Measurements from ENCODE around the gene GPR37.

The GPR37 gene, protein sequence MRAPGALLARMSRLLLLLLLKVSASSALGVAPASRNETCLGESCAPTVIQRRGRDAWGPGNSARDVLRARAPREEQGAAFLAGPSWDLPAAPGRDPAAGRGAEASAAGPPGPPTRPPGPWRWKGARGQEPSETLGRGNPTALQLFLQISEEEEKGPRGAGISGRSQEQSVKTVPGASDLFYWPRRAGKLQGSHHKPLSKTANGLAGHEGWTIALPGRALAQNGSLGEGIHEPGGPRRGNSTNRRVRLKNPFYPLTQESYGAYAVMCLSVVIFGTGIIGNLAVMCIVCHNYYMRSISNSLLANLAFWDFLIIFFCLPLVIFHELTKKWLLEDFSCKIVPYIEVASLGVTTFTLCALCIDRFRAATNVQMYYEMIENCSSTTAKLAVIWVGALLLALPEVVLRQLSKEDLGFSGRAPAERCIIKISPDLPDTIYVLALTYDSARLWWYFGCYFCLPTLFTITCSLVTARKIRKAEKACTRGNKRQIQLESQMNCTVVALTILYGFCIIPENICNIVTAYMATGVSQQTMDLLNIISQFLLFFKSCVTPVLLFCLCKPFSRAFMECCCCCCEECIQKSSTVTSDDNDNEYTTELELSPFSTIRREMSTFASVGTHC

DNA sequence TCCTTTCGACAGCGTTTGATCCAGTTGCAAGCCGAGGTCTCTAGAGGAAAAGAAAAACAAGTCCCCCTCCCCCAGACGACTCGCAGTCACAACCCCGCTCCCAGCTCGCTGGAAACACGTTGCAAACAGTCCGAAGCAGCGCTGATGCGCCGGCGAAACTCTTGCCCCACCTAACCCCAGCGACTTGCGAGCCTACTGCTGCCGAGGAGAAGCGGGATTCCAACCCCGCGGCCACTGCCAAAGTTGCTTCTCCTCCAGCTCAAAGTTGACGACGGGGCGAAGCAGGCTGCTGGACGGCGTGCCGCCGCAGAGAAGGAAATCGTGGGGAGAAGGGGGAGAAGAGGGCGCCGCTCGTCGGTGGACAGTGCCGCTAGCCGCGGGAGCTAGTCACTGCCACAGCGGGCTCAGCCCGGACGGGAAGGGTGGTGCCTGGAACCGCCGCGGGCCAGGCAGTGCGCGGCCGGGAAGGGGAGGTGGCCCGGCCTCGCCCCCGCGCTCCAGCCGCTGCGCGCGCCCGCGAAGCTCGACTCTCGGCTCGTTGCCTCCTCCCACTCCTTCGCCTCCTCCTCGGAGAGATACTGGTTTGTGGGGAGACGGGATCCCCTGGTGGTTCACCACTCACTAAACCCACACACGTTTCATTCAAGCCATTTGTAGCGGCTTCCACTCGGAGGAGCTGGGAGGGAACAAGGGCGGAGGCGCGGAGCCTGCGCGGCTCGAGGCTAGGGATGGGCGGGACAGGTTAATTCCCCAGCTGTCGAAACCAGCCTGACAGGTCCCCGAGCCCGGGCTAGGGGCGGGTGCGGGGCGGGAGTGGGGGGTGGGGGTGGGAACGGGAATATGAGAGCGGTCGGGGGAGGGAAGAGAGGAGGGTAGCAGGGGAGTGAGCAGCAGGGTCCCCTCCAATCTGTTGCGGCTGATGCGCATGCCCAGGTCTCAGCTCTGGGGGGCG lies at the start of gene GPR37:
GPR37 (minus strand) TSS at position 392 of the 952 bp plus-strand sequence. CDS start 816 bp downstream, outside the sequence.
- DNase-seq = no peak

DNA sequence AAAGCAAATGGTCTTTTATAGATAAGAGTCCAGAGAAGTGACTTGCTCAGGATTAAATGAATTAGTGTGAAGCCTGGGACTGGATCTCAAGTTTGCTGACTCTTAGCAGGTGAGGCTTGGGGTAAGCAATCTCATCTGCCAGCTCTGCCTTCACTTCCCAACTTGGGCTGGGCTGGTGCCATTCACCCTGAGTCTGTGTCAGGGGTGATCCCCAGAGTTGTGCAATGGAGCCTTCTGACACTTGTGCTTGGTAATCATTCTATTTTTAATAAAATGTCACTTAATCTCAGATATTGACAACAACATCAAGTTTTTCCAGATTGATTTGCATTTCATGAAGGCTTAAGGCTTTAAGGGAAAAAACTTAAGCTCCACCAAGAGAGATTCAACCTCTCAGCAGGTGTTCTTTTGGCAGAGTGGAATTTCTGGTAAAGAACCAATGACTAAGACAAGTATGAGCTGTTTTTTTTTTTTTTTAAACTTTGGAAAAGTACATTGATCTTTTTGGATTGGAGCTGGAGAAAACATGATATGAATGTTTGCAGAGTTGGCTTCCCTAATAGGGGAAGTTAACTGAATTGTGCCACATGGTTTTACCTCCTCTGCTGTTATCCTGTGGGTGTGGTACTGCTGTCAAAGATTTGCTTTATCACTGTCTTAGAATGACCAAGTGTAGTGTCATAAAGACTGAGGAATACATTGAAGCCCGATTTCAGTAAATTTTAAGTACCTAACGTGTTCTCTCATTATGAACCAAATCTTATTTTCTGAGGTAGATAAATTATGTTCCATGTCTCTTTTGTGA lies 48.6 kb upstream of the GPR37 start:
- no peak for DNase-seq

DNA sequence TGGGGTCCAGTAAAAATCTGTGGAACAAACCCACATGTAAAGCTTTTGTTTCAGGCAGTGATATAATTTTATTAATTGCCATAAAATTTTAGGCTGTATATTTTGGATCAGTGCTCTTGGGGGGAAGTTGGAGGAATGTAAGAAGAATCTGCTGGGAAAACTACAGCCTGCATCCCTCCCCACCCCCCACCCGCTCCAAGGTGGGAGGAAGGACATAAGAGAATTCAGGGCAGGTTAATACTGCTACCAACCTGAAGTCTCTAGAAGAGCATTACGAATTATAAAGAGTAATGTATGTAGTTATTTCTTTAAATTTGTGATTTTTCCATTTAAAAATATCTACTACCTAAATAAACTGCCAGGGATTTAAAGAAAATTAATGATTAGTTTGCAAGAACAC lies 47.2 kb upstream of the GPR37 start:
- DNase-seq = no peak

DNA sequence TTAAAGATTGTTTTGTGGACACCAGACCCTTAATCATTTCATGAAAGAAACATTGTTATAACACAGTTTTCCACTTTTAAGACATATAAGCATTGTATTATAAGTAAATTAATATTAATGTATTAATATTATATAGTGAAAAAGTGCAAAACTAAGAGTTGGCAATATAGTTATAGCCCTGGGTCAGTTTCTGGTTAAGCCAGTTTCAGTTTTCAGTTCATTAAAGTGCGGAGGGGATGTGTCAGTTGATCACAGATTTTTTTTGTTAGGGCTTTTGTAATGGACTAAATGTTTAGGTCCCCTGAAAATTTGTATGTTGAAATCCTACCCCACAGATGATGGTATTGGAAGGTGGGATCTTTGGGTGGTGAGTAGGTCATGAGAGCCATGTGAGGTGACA lies 45.7 kb upstream of the GPR37 start:
- DNase-seq = no peak

DNA sequence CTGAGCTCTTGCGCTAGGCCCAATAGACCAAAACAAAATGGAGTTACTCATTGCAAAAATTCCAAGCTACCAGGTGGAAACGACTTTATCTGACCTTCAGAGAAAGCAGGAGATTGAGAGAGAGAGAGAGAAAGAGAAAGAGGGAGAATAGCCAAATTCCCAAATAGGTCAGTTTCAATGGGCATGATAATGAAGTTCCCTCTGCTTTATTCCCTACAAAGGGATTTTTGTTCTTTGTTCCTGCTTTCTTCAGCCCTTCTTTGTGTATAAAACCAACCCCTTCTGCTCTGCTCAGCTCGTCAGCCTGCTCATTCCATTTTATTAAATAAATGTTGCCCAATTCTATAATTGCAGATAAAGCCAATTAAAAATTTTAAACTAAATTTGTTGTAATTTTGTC lies 45.0 kb upstream of the GPR37 start:
- DNase-seq = no peak

DNA sequence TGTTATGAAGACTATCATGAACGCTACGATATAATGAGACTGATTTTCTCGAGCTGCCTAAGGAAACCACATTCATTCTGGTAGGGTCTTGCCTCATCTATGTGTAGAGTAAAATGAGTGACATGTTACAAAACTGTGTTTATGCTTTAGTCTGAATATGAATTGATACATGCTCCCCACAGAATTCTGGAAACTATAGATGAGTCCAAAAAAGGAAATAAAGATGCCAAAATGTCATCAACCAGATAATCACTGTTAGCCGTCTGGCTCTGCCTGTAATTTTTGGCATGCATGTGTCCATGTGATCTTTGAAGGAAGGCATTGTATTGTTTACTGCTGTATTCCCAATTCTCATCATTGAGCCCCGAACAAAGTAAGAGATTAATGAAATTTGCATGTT lies 42.6 kb upstream of the GPR37 start:
- no peak for DNase-seq

DNA sequence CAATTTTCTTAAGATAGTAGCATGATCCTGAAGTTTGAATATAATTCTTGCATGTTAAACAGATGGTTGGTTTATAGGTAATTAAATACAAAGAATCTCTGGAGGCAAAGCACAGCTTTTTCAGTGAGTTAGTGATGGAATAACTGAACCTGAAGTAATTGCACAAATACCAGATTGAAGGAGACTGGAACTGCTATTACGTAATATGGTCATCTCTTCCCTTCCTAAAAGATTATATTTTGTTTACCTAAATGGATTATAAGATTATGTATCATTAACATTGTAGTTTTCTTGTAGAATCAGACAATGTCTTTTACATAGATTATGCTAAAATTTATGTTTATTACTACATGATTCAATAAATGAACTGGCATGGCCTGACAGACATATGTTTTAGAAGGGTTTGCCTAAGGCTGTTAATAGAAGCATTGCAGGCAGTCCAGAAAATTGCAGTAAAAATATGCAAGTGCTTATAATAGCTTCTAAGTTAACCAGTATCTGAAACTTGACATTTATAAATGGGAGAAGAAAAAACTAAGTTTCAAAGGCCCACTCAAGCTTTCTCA lies 35.8 kb upstream of the GPR37 start:
- DNase-seq = no peak

DNA sequence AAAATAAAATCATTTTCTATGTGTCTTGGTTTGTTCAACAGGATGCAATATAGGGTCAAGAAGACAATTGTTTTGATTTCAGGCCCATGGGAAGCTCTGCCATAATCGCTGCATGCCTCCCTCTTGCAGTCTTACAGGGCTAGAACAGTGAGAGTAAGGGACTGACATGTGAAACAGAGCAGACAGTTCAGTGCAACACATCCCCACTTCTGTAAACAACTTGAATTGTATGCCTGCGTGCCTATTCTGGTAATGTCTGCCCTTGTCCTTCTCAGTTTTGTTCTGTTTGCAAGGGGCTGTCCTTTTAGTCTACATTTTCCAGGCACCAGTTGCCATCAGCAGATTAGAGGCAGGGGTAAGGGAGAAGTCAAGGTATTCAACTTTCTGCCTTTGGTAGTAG lies 34.8 kb upstream of the GPR37 start:
- DNase-seq = no peak

DNA sequence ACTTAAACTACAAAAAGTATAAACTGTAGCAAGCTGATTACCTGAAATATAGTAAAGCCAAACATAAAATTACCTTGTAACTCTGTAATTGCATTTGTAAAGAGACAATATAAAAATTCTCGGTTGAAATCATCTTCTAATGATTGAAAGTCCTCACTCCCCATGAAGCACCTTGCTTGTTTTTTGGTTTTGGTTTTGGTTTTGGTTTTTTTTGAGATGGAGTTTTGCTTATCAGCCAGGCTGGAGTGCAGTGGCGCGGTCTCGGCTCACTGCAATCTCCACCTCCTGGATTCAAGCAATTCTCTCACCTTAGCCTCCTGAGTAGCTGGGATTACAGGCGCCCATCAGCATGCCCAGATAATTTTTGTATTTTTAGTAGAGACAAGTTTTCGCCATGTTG lies 33.9 kb upstream of the GPR37 start:
- no peak for DNase-seq

DNA sequence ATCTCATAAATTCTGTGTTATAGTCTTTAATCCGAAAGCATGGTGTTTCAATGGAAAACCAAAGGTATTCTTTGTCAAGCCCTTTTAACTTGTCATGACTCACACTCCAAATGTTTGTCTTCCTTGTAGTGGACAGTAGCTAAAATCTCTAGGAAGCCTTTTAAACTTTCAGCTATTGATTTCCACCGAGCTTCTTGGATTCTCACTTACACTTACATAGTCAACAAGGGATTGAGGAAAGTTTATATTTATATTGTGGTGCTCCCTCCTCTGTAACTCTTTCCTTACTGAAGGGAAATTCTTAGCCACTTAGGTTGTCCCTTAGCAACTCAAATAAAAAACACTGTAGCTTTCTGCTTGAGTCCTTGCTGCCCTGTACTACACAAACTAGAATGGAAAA lies 31.2 kb upstream of the GPR37 start:
- DNase-seq = no peak

DNA sequence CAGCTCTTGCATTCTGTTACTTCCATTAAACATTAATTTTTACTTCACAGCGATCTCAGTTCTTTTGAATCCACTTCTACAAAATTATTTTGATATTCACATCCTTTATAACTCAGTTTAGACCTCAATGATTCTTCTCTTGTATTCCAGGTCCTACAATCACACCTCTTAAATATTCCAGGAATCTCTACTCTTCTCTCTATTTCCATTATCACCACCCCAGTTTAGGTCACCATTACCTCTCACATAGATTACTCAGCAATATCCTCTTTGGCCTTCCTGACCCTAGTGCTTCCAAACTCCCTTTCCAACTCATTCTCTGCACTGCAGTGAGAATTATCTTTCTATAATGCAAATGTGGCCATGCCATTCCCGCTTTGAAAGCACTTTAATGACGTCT lies 27.1 kb upstream of the GPR37 start:
- no peak for DNase-seq

DNA sequence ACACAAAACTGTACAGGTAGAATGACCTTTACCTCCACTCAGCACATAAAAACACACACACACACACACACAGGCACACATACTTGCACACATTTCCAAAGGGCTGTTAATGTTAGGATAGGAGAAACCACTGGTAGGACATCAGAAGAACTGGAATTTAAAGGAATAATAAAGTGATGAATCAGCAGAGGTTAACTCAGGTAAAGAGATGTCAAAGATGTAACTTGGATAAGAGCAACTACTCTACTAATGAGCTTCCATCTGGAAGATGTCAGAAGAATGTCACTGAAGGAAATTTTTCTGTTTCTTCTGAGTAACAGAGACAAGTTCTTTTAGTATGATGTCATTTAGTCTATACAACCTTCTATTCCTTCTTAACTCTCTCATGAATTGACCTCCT lies 26.4 kb upstream of the GPR37 start:
- DNase-seq = no peak

DNA sequence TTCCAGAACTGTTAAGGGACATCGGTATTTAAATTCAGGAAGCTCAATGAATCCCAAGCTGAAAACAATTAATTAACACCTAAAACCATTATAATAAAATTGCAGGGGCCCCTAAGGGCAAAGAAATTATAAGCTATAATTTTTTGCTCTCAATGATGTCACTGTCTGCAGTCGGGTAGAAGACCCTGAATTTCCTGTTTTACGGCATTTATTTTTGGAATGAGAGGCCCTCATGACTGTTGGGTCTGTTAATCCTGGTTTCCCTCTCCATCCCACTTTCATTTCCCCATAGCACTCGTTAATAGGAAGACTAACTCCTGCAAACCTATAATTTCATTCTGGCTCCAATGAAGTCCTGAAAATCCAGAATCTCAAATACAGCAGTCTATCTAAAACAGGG lies 25.8 kb upstream of the GPR37 start:
- no peak for DNase-seq

DNA sequence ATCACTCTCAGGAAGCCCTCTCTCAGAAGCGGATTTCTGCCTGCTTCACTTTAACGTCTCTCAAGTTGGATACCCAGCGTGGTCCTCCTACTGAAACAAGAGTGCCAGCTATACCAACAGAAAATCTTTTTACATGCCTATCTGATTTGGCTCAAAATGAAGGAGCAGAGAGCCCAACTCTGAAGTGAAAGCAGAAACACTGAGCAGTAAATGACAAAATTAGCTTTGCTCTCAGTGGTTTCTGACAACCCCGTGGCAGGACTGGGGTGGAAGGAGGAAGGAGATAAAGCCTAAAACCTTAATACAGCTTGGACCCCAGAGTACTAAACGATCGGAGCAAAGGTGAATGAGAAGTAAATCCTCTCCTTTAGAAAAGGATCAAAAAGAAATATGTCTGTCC lies 25.1 kb upstream of the GPR37 start:
- DNase-seq = no peak

DNA sequence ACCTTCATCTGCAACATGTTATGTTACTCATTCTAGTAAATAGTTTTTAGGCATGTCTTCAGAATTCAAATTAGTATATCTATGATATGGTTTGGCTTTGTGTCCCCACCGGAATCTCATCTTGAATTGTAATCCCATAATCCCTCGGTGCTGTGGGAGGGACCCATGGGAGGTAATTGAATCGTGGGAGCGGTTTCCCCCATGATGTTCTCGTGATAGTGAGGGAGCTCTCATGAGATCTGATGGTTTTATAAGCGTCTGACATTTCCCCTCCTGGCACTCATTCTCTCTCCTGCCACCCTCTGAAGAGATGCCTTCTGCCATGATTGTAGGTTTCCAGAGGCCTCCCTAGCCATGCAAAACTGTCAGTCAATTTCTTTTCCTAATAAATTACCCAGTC lies 20.4 kb upstream of the GPR37 start:
- DNase-seq = no peak

DNA sequence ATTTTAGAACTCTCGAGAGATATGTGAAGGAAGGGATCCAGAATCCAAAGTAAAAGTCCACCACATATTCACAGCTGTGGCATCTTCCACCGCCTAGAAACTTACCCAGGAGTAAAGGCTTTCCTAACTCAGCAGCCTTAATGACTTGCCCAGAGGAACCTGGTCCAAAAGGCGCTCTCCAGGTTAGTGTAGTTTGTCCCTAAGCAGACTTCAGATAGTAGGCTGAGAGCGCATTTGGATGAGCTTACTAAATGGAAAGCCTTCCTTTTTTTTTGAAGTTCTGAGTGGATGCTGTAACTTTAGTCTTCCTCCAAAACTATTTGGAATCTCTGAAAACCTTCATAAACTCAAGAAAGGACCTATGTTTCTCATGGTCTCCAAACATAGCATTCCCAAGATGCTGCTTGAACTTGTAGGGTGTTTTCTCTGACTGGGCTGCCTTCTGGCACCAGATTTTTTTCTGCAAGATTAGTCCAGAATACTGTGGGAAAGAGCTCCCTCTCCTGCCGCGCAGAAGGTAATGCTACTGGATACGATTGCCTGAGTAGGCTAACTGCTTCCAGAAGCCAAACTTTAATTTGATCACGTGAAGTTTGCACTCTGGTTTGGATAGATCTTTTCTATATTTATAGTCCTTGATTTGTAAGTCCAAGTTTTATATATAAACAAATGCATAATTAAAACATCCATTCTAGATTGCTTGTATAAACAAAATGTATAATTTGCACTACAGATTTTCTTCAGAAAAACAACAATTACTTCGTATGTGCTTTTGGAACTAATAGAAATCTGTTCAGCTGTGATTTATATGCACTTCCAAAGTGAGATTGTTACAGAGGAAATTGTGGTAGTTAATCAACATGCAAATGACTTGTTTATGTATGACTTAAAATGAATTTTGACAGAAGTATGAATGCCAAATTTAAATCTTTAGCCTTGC lies 19.6 kb upstream of the GPR37 start:
- no peak for DNase-seq

DNA sequence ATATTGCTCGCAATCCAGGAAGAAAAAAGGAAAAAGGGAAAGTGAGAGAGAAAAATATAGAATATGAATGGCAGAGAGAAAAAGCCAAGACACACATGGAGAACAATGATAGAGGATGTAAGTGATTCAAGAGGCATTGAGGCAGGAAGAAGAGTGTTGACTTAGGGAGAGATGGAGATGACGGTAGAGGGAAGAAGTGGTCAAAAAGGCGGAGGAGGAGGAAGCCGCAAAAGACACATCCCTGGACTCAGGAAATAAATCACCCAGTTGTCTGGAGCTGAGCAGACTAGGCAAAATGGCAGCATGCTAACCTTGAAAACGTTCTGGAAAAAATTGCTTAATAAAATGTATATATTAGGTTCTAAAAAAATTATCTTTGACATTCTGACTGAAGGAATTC lies 17.7 kb upstream of the GPR37 start:
- no peak for DNase-seq

DNA sequence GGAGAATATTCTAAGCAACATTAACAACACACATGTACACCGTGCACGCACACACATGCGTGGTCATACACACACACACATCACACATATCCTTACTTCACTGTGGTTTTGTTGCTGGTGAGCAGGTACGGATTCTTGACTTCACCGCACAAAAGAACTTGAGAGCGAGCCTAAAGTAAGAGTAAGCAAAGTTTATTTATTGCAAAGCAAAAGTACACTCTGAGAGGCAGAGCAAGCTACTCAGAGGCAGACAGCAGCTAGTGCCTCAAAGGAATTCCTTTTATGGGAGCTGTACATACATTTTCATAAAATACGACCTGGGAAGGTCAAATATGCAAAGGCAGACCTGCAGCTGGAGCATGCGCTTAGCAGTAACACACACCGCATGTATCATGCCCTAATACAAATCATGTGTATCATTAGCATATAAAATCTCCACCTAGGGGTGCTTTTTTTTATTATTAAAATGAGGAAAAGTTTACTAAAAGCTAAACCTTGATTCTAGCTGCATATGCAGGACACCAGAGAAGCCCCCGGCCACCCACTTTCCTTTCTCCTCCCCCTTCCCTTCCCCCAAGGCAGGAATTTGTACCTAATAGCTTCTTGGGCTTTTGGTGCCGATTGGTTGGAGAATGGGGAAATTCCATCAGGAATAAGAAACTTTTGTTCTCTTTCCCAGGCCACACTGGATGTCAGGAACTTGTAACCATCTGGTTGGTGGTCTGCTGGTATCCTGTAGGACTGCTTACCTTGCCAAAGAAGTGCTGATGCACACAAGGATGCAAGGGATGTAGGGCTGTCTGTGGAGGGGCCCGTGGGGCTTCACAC lies 16.5 kb upstream of the GPR37 start:
- DNase-seq = no peak

DNA sequence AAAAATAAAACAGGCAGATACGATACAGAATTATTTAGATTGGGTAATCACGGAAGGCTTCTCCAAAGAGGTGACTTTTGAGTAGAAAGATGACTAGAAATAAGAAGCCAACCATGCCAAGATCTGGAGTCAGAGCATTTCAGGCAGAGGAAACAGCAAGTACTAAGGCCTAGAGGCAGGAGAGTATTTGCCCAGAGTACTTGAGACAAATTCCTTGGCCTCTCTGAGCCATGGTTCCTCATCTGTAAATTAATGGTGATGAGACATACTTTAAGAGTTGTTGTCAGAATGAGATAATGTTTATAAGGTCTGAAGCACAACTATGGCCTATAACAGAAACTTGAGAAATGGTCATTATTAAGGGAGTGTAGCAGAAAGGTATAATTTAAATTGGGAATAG lies 15.8 kb upstream of the GPR37 start:
- no peak for DNase-seq

DNA sequence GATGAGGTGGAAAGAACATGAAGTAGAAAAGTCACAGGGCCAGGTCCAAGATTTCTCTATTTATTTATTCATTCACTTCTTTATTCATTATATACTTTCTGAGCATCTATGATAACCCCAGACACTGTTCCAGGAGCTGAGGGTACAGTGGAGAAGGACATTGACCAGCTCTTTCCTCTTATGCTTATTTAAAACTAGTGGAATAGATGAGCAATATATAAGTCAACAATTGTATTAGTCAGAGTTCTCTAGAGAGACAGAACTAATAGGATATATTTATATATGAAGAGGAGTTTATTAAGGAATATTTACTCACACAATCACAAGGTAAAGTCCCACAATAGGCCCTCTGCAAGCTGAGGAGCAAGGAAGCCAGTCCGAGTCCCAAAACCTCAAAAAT lies 15.0 kb upstream of the GPR37 start:
- no peak for DNase-seq
